MCF 10A (cell line): ENCODE measurements around the gene SDR39U1. TPM values are rescaled to one million over a fixed set of nuclear protein-coding genes. Genes with fewer than 3 reads are reported as not detected.

Source experiments
- BruUV-seq: library from RNA; stranded (reverse); fragments of 400-500 nt; replicated peaks from 2 replicates; lab custom pipeline; 2021; lab: Mats Ljungman, UMichigan
- CTCF ChIA-PET: fragments of 300-600 bp; sonication (Branson Sonifier 250); formaldehyde crosslinking; extraction: SDS; loops from one replicate; lab custom pipeline; 2021; ENCODE audit warnings: antibody characterized with exemption, inconsistent platforms; lab: Yijun Ruan, JAX
- POLR2A ChIA-PET: fragments of 300-600, 350-650 bp; sonication (Branson Sonifier 250); formaldehyde crosslinking; extraction: SDS; loops from one replicate; lab custom pipeline; 2020; ENCODE audit warnings: antibody characterized with exemption, inconsistent platforms; lab: Yijun Ruan, JAX
- DNase-seq: peaks from one replicate; pipeline ENCODE4 v3.0.0-alpha.2; 2018; ENCODE audit not compliant: unreplicated experiment
- H3K27ac Mint-ChIP-seq: one replicate; pipeline ENCODE4 v1.8.0; 2022; ENCODE audit warnings: mild to moderate bottlenecking, low read depth, mixed read lengths; ENCODE audit not compliant: unreplicated experiment
- H3K27me3 Mint-ChIP-seq: one replicate; pipeline ENCODE4 v1.8.0; 2022; ENCODE audit warnings: mixed read lengths; ENCODE audit not compliant: insufficient read depth, unreplicated experiment
- H3K36me3 Mint-ChIP-seq: one replicate; pipeline ENCODE4 v1.8.0; 2022; ENCODE audit warnings: mild to moderate bottlenecking, moderate library complexity, mixed read lengths; ENCODE audit not compliant: insufficient read depth, unreplicated experiment
- H3K4me1 Mint-ChIP-seq: one replicate; pipeline ENCODE4 v1.8.0; 2022; ENCODE audit warnings: mixed read lengths; ENCODE audit not compliant: insufficient read depth, unreplicated experiment
- H3K4me3 Mint-ChIP-seq: one replicate; pipeline ENCODE4 v1.8.0; 2022; ENCODE audit warnings: mild to moderate bottlenecking, moderate library complexity, mixed read lengths; ENCODE audit not compliant: unreplicated experiment
- H3K9me3 Mint-ChIP-seq: one replicate; pipeline ENCODE4 v1.8.0; 2022; ENCODE audit warnings: mixed read lengths; ENCODE audit not compliant: unreplicated experiment
- intact Hi-C: fragments of 100-400 bp; cut with micrococcal nuclease; formaldehyde crosslinking; loops from 2 replicates; pipeline ENCODE4 v1.14.1; 2022
- total RNA-seq: library from RNA; stranded (reverse); gene quantifications from 2 replicates; pipeline ENCODE4 v1.2.3, GENCODE V29; 2022
- TF ChIP-seq, protein P1 (sequence below): fragments of 200-600 bp; IDR thresholded peaks from one replicate; pipeline ENCODE4 v1.8.0; 2022; ENCODE audit warnings: antibody characterized with exemption, mild to moderate bottlenecking; ENCODE audit not compliant: unreplicated experiment

The SDR39U1 gene
- total RNA-seq, 1 experiment from 2014 or later = 58.7 TPM

DNA sequence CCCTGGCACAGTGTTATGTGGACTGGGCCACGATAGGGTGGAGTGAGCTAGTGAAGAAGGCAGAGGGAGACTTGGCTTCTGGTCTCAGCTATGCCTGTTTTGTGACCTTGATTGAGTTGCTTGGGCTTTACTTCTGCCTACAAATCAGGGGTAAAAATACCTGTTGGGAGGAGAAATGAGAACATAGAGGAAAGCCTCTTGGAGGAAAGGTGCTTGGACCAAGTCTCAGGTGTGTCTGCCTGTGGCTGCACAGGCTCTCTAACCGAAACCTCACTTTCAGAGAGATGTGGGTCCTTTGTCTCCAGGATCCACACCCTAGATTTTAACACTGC lies 4.9 kb downstream of the SDR39U1 start:
- CTCF ChIA-PET = interaction anchor here (0.8 to 12.0 kb wide), 23 partner anchors 11 to 487 kb away, joined by 3 to 626 read pairs (median 11); partner anchors contain the start of genes ADCY4, CIDEB, LTB4R and LTB4R2
- BruUV-seq = no TSS peak
- Mint-ChIP-seq H3K4me1 (peaks cover 13% of the 10 kb centered on the region), H3K27ac (no peak overlapping the region), H3K9me3 (no peaks in the 10 kb centered on the region), H3K4me3 (no peak overlapping the region), H3K36me3 (peaks cover 85% of the 10 kb centered on the region), H3K27me3 (no peaks in the 10 kb centered on the region)
- intact Hi-C loops = no loop called here
- no peak for DNase-seq
- TF ChIP-seq, protein P1, sequence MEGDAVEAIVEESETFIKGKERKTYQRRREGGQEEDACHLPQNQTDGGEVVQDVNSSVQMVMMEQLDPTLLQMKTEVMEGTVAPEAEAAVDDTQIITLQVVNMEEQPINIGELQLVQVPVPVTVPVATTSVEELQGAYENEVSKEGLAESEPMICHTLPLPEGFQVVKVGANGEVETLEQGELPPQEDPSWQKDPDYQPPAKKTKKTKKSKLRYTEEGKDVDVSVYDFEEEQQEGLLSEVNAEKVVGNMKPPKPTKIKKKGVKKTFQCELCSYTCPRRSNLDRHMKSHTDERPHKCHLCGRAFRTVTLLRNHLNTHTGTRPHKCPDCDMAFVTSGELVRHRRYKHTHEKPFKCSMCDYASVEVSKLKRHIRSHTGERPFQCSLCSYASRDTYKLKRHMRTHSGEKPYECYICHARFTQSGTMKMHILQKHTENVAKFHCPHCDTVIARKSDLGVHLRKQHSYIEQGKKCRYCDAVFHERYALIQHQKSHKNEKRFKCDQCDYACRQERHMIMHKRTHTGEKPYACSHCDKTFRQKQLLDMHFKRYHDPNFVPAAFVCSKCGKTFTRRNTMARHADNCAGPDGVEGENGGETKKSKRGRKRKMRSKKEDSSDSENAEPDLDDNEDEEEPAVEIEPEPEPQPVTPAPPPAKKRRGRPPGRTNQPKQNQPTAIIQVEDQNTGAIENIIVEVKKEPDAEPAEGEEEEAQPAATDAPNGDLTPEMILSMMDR = no peak
- POLR2A ChIA-PET = interaction anchor here (1.0 to 3.0 kb wide), 6 partner anchors 12 to 195 kb away, joined by 3 to 18 read pairs (median 6); partner anchors contain the start of genes LTB4R and TINF2

DNA sequence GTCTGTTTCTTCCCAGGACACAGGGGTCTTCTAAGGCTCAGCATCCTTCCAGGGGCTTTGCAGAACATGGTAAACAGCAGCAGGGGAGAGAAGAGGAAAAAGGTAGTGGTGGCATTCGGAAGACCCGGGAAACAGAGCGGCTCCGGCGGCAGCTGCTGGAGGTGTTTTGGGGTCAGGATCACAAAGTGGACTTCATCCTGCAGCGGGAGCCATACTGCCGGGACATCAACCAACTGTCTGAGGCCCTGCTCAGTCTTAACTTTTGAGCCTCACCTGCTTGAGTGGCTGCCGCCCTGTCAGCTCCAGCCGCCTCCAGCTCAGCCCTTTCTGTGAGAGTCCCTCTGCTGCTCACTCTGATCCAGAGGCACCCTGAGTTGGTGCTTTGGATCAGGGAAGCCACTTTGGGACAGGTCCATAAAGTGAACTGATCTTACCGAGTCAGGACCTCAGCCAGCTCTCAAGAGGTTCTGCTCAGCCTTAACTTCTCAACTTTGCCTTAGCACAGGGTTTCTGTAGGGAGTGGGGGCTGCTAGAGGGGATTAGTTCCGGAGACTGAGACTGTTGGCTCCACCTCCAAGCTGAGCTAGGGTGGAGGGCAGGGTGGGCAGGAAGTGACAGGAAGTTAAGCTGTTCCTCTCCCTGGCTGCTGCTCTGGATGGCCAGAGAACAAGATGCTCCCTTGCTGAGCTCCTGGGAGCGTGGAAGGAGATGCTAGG lies 5.4 kb downstream of the SDR39U1 start:
- Mint-ChIP-seq H3K36me3 (peaks cover 84% of the 10 kb centered on the region), H3K4me3 (no peak overlapping the region), H3K27ac (no peak overlapping the region), H3K9me3 (no peaks in the 10 kb centered on the region), H3K4me1 (peaks cover 13% of the 10 kb centered on the region), H3K27me3 (no peaks in the 10 kb centered on the region)
- DNase-seq = no peak
- CTCF ChIA-PET = interaction anchor here (0.6 to 12.0 kb wide), 36 partner anchors 10 to 877 kb away, joined by 3 to 626 read pairs (median 5); partner anchors contain the start of genes ADCY4, CHMP4A, CIDEB and LTB4R
- BruUV-seq = no TSS peak
- POLR2A ChIA-PET = interaction anchor here (0.7 to 3.0 kb wide), 13 partner anchors 11 to 249 kb away, joined by 3 to 18 read pairs (median 5); partner anchors contain the start of genes LTB4R and TINF2
- intact Hi-C loops = no loop called here
- TF ChIP-seq, protein P1 = peak; percentile 6

DNA sequence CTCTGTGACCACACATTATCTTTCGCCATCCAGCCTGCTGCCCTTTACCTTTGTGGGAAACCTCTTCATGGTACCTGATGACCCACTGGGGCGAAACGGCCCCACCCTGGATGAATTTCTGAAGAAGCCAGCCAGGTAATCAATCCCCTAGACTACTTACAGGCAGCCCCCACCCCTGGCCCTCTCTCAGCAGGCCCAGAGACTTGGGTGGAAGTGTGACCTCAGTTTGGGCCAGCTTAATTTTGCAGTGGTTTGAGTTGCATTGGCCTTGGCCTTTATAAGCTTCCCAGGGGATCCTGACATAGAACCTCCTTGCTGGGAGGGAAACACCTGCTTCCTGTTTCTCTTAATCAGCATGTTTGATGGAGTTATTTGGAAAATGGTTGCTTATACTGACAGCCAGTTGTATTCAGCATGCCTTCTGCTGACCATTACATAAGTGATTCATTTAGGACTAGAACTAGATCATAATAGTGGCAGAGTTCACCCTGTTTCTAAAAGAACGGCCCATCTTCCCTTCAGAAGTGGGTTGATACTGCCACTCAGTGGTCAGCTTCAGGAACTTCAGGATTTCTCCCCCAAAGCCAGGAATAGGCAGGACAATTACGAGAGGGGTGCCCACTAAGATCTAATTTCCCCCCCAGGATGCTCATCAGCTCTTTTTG lies 6.1 kb downstream of the SDR39U1 start:
- intact Hi-C loops = loop anchor here (1.0 kb wide), 3 partner anchors 71 to 108 kb away; no protein-coding TSS in a partner anchor
- BruUV-seq = no TSS peak
- H3K27me3 Mint-ChIP-seq = no peaks in the 10 kb centered on the region
- TF ChIP-seq, protein P1 = peak; percentile 82
- H3K4me1 Mint-ChIP-seq = peaks cover 19% of the 10 kb centered on the region
- no peaks in the 10 kb centered on the region for H3K9me3 Mint-ChIP-seq
- POLR2A ChIA-PET = interaction anchor here (0.6 to 3.0 kb wide), 15 partner anchors 10 to 248 kb away, joined by 3 to 18 read pairs (median 5); partner anchors contain the start of genes LTB4R, LTB4R2 and TINF2
- H3K36me3 Mint-ChIP-seq = peaks cover 88% of the 10 kb centered on the region
- CTCF ChIA-PET = interaction anchor here (0.6 to 12.0 kb wide), 39 partner anchors 10 to 876 kb away, joined by 3 to 626 read pairs (median 5); partner anchors contain the start of genes ADCY4, CHMP4A, CIDEB and LTB4R
- no peak overlapping the region for H3K4me3 Mint-ChIP-seq
- no peak overlapping the region for H3K27ac Mint-ChIP-seq
- DNase-seq = peak; percentile 81
